SKM-1 treated with dmso at 0.1 percent for 144 hours (cell line): Measurements from ENCODE around the gene UTP14C.
"Not testable (repeated sequence)": the region's sequence is repeated elsewhere in the genome, so short reads cannot be mapped to it uniquely, and the experiment has no call there.

Experiments used
- DNase-seq: peaks from one replicate; lab custom pipeline; 2025; ENCODE audit not compliant: unreplicated experiment; lab: John Stamatoyannopoulos, UW

Gene UTP14C

GRCh38 chr13:52001120-52001731 is 23.3 kb upstream of the UTP14C start:
- DNase-seq, result peak; percentile 69

DNA sequence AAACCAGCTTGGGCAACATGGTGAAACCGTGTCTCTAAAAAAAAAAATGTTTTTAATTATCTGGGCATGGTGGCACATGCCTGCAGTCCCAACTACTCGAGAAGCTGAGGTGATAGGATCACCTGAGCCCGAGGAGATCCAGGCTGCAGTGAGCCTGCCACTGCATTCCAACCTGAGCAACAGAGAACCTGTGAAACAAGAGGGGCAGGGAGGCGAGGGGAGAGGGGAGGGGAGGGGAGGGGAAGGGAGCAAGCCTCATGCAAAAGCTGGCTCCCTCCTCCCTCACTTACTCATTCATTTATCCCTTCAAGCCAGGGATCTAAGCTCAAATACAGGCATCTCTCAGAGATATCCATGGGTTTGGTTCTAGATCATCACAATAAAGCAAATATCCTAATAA is 22.1 kb upstream of the UTP14C start:
- DNase-seq, result no peak

DNA sequence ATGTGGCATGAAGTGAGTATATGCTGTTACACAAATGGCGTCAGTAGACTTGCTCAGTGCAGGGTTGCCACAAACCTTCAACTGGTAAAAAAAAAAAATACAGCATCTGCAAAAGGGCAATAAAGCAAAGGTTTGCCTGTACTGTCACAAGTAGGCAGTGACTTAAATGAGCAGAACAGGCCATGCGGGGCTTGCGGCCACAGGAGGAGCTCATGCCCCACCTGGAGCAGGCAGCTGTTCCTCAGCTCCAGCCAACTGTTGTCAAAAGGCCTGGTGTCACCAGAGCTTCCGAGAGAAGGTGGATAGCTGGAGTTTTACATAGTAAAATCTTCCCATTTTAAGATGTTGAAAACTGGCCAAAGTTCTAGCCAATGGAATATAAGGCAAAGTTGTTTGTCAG is 20.9 kb upstream of the UTP14C start:
- no peak for DNase-seq

- DNase-seq, result no peak
Observed at GRCh38 chr13:52004511-52005170, 19.9 kb upstream of the UTP14C start.

- no peak for DNase-seq
Observed at GRCh38 chr13:52005841-52006522, 18.5 kb upstream of the UTP14C start.

DNA sequence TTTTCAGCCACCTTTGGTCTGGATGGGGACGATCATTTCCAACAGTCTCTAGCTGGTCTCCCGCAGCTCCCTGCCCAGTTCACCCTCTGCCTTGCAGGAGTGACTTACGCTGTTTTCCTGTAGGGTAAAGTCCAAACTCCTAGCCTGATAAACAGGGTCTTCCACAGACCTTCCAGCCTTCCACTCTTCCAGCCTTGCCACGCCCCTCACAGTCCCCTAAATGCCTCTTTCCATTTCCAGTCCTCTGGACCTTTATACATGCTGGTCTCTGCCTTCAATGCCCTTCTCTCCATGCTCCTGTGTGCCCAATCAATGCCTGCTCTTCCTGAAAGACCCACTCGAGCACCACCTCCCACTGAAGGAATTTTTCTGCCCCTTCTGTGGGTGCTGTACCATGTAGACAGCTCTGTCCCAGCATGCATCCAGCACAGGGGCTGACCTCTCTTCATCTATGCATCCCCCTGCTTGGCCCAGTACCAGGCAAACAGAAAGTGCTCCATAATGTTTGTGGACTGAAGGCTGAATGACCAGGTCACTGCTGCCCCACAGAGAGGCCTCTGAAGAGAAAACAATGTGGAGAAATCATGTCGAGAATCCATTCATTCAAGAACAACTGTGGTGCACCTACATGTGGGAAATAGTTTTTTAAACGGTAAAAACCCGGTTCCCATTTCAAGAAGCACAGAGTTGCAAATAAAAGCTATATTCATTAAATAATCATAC is 17.8 kb upstream of the UTP14C start:
- DNase-seq, result no peak

DNA sequence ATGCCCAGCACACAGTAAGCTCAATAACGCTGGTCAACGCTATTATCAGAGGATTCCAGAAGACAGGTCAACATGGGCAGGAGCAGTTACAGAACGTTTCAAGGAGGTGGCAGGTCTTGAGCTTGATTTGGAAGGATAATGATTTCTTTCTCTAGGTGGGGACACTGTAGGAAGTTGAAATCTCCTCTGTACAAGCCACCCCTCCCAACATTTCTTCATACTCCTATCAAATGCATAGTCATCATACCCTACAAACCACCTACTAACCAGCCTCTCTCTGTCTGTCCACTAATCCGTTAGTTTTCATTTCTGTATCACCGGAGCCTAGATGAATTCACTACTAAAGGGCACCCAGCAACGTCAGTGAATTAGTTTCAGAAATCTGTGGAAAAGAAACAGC is 14.5 kb upstream of the UTP14C start:
- no peak for DNase-seq

DNA sequence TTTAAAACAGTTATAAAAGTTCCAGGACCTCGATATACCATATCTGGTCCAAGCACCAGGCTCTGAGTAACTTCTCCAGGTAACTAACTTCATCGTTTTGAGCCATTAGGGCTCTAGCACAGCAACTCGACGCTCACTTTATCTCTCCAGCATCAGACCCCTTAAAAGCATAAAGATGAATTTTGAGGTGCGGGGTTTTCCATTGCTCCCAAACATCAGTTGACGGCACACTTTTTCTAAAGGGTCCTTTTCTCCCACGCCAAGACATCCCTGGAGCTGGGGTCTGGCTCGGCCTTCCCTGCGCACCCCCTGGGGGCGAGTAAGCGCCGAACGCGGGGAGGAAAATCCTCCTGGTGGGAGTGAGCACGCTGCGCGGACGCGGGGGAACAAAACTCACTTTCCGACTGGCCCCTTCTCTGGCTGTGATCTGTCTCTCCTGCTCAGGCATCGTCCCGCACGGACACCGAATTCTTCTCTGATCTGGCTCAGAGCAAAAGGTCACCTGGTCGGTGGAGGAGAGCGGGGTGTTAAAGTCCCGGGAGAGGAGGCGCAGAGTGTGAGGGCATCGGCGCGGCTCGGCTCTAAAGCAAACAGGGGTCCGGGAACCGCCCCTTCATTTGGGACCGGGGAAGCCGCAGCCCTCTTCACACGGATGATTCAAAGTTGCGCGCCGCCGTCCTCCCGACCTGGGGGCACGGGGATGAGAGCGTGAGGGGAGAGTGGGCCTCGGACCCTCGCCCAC is 13.4 kb upstream of the UTP14C start, which contains the start of gene ATP7B:
ATP7B (minus strand) TSS at position 561 of the 742 bp plus-strand sequence; CDS start at position 448, 113 bp downstream.
- no peak for DNase-seq

- peak; percentile 93 for DNase-seq
Observed at GRCh38 chr13:52011632-52012511, 12.6 kb upstream of the UTP14C start, which contains the start of gene ALG11. Gene ALG11 (plus strand): TSS chr13:52012398. CDS start chr13:52012419, 21 bp downstream.

- no peak for DNase-seq
Observed at GRCh38 chr13:52012512-52012836, 12.0 kb upstream of the UTP14C start.

GRCh38 chr13:52016296-52016695 is 8.2 kb upstream of the UTP14C start:
- no peak for DNase-seq

- no peak for DNase-seq
Observed at GRCh38 chr13:52020191-52020590, 4.3 kb upstream of the UTP14C start.

DNA sequence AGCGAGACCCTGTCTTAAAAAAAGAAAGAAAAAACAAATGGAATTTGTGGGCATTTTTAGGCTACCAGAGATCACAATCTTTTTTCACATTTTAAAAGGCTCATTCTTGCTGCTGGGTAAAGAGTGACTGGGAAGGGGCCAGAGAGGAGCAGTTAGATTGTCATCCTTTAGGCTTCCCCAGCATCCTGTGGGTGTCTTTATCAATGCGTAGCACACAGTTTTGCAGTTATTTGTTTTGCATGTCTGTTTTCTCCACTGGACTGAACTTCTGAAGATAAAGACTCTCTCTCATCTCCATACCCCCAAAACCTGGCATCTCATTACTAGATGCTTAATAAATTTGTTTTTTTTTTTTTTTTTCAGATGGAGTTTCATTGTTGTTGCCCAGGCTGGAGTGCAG is 2.1 kb upstream of the UTP14C start:
- no peak for DNase-seq

DNA sequence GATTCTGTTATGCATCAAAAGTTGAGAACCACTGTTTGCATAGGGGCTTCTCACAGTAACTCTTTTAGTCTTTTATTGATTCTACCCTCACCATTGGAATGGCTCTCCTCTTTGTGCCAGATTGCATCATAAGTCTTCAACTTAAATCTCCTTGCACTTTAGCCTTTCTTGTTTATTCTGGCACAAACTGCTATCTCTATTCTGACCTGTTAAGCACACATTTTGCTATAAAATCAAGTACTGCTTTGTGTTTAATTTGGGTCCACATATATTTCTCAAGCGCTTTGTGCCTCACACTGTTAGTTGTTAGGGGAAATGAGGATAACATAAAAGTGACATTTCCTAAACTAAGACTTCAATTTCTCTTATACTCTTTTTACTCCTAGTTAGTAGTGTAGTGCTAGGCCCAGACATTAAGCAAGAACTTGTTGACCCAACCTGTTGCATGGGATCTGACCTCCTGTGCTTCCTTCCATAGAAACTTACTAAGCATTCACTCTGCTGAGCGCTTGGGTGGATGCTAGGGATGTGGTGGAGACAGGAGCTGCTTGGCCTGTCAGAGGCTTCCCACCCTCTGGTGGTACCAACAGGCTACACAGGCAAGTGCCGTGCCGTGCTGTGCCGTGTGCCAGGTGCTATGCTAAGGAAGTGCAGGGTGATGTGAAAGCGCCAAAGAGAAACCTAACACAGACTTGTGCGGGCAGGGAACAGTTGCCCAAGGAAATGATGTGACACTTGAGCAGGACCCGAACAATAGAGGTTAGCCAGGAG is 1.2 kb downstream of the UTP14C start:
- DNase-seq, result no peak

GRCh38 chr13:52026246-52026626 is 1.7 kb downstream of the UTP14C start:
- DNase-seq, result no peak

DNA sequence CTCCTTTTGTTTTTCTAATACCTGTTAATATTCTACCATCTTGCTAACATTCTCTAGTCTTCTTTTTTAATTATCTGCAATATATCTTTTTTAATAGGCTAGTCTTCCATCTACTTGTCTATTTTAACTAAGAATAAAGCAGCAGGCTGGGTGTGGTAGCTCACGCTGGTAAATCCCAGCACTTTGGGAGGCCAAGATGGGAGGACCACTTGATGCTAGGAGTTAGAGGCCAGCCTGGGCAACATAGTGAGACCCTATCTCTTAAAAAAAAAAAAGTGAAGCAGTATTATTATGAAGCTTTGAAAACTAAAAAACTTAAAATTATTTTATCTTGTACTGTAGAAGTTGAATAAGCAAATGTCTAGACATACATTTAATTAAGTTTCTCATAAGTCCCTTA is 3.3 kb downstream of the UTP14C start:
- no peak for DNase-seq

- no peak for DNase-seq
Observed at GRCh38 chr13:52029569-52029968, 5.1 kb downstream of the UTP14C start.

GRCh38 chr13:52030401-52030800 is 5.9 kb downstream of the UTP14C start:
- DNase-seq, result not testable (repeated sequence)

DNA sequence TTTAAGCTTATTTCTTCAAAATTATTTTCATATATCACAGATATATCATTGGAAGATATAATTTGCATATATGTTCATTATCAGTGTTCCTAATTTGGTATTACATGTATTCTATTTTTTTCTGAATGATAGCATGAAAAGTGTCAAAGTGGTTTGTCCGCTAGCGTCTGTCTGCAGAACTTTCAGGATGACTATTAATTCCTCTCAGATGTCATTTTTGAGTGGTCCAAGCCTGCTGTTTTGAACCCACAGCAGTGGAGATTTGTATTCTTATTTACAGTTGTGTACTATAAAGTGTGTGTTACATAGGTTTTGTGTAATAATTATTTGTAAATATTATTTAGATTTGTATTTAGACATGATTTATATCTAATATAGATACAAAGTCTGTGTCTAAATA is 8.5 kb downstream of the UTP14C start:
- DNase-seq, result no peak
